PFSK-1 (cell line): ENCODE measurements around the gene TUBB.

ENCODE experiments used
- FOXP2 ChIP-seq: optimal IDR thresholded peaks from 2 replicates; pipeline ENCODE3; 2011; ENCODE audit warnings: borderline replicate concordance, control low read depth, inconsistent platforms; ENCODE audit not compliant: insufficient read depth; ENCODE audit errors: extremely low read length, extremely low read depth
- POLR2AphosphoS5 ChIP-seq: IDR thresholded peaks from 2 replicates; pipeline ENCODE4 v1.6.1; 2012; ENCODE audit warnings: low read depth, mild to moderate bottlenecking, control low read depth, low read length, moderate library complexity
- SIN3A ChIP-seq: IDR thresholded peaks from 2 replicates; pipeline ENCODE4 v1.6.1; 2012; ENCODE audit warnings: mild to moderate bottlenecking, low read length, moderate library complexity, borderline replicate concordance; ENCODE audit not compliant: insufficient read depth
- TAF1 ChIP-seq: IDR thresholded peaks from 2 replicates; pipeline ENCODE4 v1.6.1; 2012; ENCODE audit warnings: low read length, control low read depth, borderline replicate concordance; ENCODE audit not compliant: insufficient read depth
- TF ChIP-seq, protein P1 (sequence below), 2 experiments: IDR thresholded peaks; 2 replicates each; pipeline versions ENCODE4 v1.6.1 to v1.8.0; 2011 to 2012; ENCODE audit warnings: low read depth in 2 of 2, low read length in 2 of 2, control low read depth in 1 of 2, inconsistent platforms in 1 of 2, mild to moderate bottlenecking in 1 of 2, moderate library complexity in 1 of 2; ENCODE audit not compliant: insufficient read depth in 1 of 2

Gene TUBB

DNA sequence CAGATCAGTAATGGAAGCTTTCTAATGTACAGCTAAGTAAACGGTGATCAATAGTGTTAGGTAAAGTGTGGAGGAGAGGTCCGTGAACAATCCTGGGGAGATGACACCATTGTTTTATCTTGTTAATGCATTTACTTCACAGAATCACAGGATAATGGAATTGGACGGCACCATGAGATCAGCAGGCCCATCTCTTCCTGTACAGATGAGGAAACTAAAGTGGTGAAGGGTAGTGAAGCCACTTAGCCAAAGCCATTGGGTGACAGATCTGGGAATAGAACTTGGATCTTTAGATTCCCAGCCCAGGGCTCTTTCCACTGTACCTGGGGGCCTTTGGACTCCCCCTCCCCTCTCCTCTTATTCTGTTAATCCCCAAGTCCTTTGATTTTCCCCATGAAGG, 50.4 kb downstream of the TUBB start:
- TF ChIP-seq TAF1, result no peak
- no peak for TF ChIP-seq POLR2AphosphoS5
- no peak for TF ChIP-seq FOXP2
- TF ChIP-seq, protein P1, sequence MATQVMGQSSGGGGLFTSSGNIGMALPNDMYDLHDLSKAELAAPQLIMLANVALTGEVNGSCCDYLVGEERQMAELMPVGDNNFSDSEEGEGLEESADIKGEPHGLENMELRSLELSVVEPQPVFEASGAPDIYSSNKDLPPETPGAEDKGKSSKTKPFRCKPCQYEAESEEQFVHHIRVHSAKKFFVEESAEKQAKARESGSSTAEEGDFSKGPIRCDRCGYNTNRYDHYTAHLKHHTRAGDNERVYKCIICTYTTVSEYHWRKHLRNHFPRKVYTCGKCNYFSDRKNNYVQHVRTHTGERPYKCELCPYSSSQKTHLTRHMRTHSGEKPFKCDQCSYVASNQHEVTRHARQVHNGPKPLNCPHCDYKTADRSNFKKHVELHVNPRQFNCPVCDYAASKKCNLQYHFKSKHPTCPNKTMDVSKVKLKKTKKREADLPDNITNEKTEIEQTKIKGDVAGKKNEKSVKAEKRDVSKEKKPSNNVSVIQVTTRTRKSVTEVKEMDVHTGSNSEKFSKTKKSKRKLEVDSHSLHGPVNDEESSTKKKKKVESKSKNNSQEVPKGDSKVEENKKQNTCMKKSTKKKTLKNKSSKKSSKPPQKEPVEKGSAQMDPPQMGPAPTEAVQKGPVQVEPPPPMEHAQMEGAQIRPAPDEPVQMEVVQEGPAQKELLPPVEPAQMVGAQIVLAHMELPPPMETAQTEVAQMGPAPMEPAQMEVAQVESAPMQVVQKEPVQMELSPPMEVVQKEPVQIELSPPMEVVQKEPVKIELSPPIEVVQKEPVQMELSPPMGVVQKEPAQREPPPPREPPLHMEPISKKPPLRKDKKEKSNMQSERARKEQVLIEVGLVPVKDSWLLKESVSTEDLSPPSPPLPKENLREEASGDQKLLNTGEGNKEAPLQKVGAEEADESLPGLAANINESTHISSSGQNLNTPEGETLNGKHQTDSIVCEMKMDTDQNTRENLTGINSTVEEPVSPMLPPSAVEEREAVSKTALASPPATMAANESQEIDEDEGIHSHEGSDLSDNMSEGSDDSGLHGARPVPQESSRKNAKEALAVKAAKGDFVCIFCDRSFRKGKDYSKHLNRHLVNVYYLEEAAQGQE (IDR thresholded peaks at IDR 0.05; ENCODE audit: insufficient read depth in 1 of 2, low read depth in 2 of 2, low read length in 2 of 2), result no peak
- no peak for TF ChIP-seq SIN3A

DNA sequence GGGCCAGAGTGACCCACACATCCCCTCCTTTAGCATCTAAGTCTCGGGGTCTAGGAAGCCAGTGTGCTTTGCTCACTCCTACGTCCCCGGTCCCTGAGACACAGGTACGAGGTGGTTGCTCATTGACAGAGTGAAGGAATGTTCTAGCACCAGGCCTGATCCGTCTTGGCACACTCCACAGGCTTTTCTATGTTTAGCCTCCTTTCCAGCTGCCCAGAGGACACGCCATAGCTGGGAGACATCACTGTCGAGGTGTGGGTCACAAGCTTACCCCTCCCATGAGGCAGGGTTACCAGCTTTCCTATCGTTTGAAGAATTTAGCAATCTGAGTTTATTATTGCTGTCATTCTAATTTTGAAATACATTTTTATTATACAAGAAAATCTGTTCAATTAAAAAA, 54.5 kb downstream of the TUBB start:
- TF ChIP-seq SIN3A (no peak), FOXP2 (no peak)
